Measurements from ENCODE around the gene HENMT1.

- TF ChIP-seq CTCF (IDR thresholded peaks at IDR 0.05), result no peak
- no peak for TF ChIP-seq ZFX (IDR thresholded peaks at IDR 0.05; ENCODE audit: borderline replicate concordance)
Observed at GRCh38 chr1:108671143-108671542, 10.2 kb upstream of the HENMT1 start.

All from 22Rv1 (cell line).